WI38 (cell line): ENCODE results near the gene PPP1R3G.

Experiments
- H3K4me3 ChIP-seq: 2 replicates; pipeline ENCODE4 v1.5.1; 2011; ENCODE audit warnings: low read depth, mild to moderate bottlenecking, control low read depth, low read length
- CTCF ChIP-seq: IDR thresholded peaks from 2 replicates; pipeline ENCODE4 v1.5.1; 2012; ENCODE audit warnings: low read depth, mild to moderate bottlenecking, control low read depth, low read length

Gene PPP1R3G

GRCh38 chr6:5093231-5094015 is 8.3 kb downstream of the PPP1R3G start:
- H3K4me3 ChIP-seq = no peak overlapping the region
- TF ChIP-seq CTCF = no peak

DNA sequence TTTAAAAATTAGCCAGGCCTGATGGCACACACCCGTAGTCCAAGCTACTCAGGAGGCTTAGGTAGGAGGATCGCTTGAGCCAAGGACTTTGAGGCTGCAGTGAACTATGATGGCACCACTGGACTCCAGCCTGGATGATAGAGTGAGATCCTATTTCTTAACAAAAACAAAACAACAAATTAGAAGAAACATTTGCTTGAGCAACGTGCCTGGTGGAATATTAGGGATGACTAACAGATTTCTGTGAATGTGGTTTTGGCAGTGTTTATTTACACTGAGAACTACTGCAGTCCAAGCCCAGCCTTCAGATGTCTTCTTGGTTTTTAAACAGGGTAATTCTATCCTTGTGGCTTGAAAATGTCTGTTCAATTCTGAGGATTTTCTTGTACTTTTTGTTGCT is 9.2 kb downstream of the PPP1R3G start:
- no peak for TF ChIP-seq CTCF
- H3K4me3 ChIP-seq = no peak overlapping the region

GRCh38 chr6:5095236-5095635 is 10.1 kb downstream of the PPP1R3G start:
- no peak overlapping the region for H3K4me3 ChIP-seq
- no peak for TF ChIP-seq CTCF

DNA sequence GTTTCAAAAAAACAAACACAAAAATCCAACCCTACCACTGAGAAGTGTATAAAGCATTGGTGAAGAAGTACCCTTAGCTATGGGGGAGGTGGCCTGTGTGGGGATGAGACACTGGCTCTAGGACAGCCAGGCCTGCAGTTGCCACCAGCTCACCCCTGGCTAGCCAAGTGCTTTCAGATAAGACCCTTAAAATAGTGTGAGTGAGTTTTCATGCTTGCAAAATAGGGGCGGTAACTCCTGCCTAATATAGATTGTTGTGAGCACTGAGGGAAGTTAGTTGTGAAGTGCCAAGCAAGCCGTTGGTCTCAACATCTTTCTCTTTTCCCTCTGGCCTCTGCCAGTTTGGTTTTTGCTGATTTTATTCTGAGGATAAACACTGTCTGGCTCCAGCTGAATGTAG is 11.3 kb downstream of the PPP1R3G start:
- TF ChIP-seq CTCF = no peak
- no peak overlapping the region for H3K4me3 ChIP-seq

DNA sequence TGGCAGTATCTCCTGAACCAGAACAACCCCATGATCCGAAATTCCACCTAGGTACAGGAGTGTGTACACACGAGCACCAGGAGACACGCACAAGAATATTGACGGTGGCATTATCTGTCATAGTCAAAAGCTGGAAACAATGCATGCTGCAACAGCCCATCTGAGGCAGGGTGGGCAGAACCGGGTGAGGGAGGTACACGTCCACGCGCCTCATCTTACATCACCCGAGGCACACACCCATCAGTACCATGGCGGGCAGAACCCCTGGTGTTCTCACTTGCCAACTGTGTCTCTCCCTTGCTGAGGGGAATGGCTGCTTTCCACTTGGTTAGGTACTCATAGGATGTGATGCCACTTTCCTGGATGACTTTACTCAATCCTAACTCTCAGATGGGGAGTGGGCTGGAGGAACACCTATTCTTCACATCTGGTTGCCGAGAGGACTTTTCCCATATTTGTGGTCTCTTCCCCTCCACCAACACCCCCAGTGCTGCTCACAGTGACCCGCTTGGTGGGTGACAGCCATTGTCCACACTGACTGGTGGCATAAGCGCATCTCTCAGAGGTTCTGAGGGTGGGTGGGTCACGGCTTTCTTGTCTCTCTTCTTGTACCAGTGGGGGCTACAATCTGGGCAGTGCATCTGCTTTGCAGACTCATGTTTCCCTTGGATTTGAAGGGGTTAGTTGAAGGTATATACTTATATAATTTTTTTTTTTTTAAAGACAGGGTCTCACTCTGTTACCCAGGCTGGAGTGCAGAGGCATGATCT is 13.5 kb downstream of the PPP1R3G start:
- TF ChIP-seq CTCF = no peak
- no peak overlapping the region for H3K4me3 ChIP-seq

DNA sequence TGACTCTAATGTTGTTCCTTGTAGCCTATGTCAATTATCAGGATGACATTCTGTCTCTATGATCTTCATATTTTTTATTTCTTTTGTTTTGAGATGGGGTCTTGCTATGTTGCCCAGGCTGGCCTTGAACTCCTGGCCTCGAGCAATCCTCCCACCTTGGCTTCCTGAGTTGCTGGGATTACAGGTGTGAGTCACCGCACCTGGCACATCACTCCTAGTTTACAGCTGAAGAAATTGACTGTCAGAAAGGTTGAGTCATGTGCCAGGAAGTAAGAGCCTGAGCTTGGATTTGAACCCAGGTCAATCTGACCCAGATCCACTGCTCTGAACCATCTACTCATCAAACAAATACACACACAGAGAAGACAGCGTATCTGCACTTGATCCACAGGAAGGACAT is 14.4 kb downstream of the PPP1R3G start:
- H3K4me3 ChIP-seq = no peak overlapping the region
- no peak for TF ChIP-seq CTCF

- no peak for TF ChIP-seq CTCF
- no peak overlapping the region for H3K4me3 ChIP-seq
These were observed 15.7 kb downstream of the PPP1R3G start for GRCh38 chr6:5100806-5101205.
